Activated T-cell treated with anti-CD3 and anti-CD28 coated beads, Interleukin-2, amount 50 U/mL, for 48 hours (primary cell): ENCODE results near the gene TRIM24.
"Not testable (repeated sequence)": the region's sequence is repeated elsewhere in the genome, so short reads cannot be mapped to it uniquely, and the experiment has no call there.

Source experiments
- DNase-seq, 2 experiments: peaks; one replicate each; pipeline ENCODE4 v3.0.0-alpha.2; 2020

TRIM24 gene

GRCh38 chr7:138460176-138460648, at the start of gene TRIM24:
TSS of gene TRIM24 (plus strand) at chr7:138460259. CDS start at chr7:138460549, 290 bp downstream.
- no peak for DNase-seq

- not testable (repeated sequence) for DNase-seq
Measured at GRCh38 chr7:138412077-138412476, 48.0 kb upstream of the TRIM24 start.

- not testable (repeated sequence) for DNase-seq
Measured at GRCh38 chr7:138412921-138413320, 47.1 kb upstream of the TRIM24 start.

- DNase-seq: no peak
Measured at GRCh38 chr7:138417078-138417700, 42.9 kb upstream of the TRIM24 start.

GRCh38 chr7:138417764-138418163, 42.3 kb upstream of the TRIM24 start:
- DNase-seq: no peak

- DNase-seq: not testable (repeated sequence)
Measured at GRCh38 chr7:138418403-138418802, 41.7 kb upstream of the TRIM24 start.

GRCh38 chr7:138425026-138425425, 35.0 kb upstream of the TRIM24 start:
- no peak for DNase-seq

- no peak for DNase-seq
Measured at GRCh38 chr7:138429577-138430250, 30.3 kb upstream of the TRIM24 start.

GRCh38 chr7:138431517-138431916, 28.5 kb upstream of the TRIM24 start:
- no peak for DNase-seq

- DNase-seq: no peak
Measured at GRCh38 chr7:138433583-138434443, 26.2 kb upstream of the TRIM24 start.

GRCh38 chr7:138434597-138435019, 25.5 kb upstream of the TRIM24 start:
- no peak for DNase-seq

- DNase-seq: no peak
Measured at GRCh38 chr7:138435231-138435919, 24.7 kb upstream of the TRIM24 start.

GRCh38 chr7:138436388-138436787, 23.7 kb upstream of the TRIM24 start:
- no peak for DNase-seq

- DNase-seq: no peak
Measured at GRCh38 chr7:138440460-138440859, 19.6 kb upstream of the TRIM24 start.

- no peak for DNase-seq
Measured at GRCh38 chr7:138442822-138443221, 17.2 kb upstream of the TRIM24 start.

GRCh38 chr7:138449580-138449979, 10.5 kb upstream of the TRIM24 start:
- DNase-seq: peak; percentile 52 to 58

GRCh38 chr7:138455609-138456008, 4.5 kb upstream of the TRIM24 start:
- DNase-seq: no peak

- no peak for DNase-seq
Measured at GRCh38 chr7:138456220-138456619, 3.8 kb upstream of the TRIM24 start.

GRCh38 chr7:138458576-138459412, 1.3 kb upstream of the TRIM24 start:
- DNase-seq: no peak

GRCh38 chr7:138459413-138460175, 465 bp upstream of the TRIM24 start:
- DNase-seq: peak; percentile 96 to 98
